Spleen (tissue), 7 donors: ENCODE measurements around the gene PRRG3.

Experiments used
- CTCF ChIP-seq, 11 experiments: fragments of 200-600 bp in 7 of 11; fragments of 450-650 bp in 4 of 11; sonication (generic) in 4 of 11; IDR thresholded peaks in 8 of 11; conservative IDR thresholded peaks in 3 of 11; 1 replicate in 7 of 11; 2 replicates in 4 of 11; pipeline versions ENCODE4 v1.4.0 to v1.8.0; 2016 to 2021; ENCODE audit warnings: antibody characterized with exemption in 11 of 11, inconsistent platforms in 4 of 11, mild to moderate bottlenecking in 1 of 11
- POLR2A ChIP-seq, 3 donors: fragments of 450-650 bp; IDR thresholded peaks; one replicate each; pipeline ENCODE4 v1.5.1; 2017; ENCODE audit warnings: antibody characterized with exemption in 3 of 3, mild to moderate bottlenecking in 1 of 3
- POLR2AphosphoS5 ChIP-seq, 3 donors: sonication (generic); formaldehyde crosslinking; IDR thresholded peaks; one replicate each; pipeline ENCODE4 v1.5.1; 2017; ENCODE audit warnings: antibody characterized with exemption in 3 of 3
- donor health status: DM: no; HTN: no; CAD: no; lungs with moderate emphysema.
- donor health status: DM: no; HTN: no; CAD: no.
- donor health status: DM: no; HTN: no; CAD: no.

- no peak for TF ChIP-seq CTCF (IDR thresholded peaks at IDR 0.05 in 8 of 11, conservative IDR thresholded peaks at IDR 0.05 in 3 of 11)
- no peak for TF ChIP-seq POLR2A (IDR thresholded peaks at IDR 0.05)
- TF ChIP-seq POLR2AphosphoS5 (IDR thresholded peaks at IDR 0.05), result no peak
These were observed 20.0 kb upstream of the PRRG3 start for GRCh38 chrX:151675121-151675746.
